GM23248 (cell line): Measurements from ENCODE around the gene GNAI2. TPM values are rescaled to one million over a fixed set of nuclear protein-coding genes. Genes with fewer than 3 reads are reported as not detected.

Experiments
- DNase-seq: peaks from one replicate; pipeline ENCODE4 v3.0.0-alpha.2; 2015
- H2AFZ ChIP-seq: fragments of 200-600 bp; sonication (generic); 2 replicates; pipeline ENCODE4 v1.6.1; 2016; ENCODE audit warnings: antibody characterized with exemption
- H3F3A ChIP-seq: fragments of 200-600 bp; sonication (generic); 2 replicates; pipeline ENCODE4 v1.6.1; 2016; ENCODE audit warnings: mild to moderate bottlenecking, antibody characterized with exemption, mixed run types; ENCODE audit not compliant: insufficient read depth
- H3K27ac ChIP-seq: fragments of 200-600 bp; sonication (generic); 2 replicates; pipeline ENCODE4 v1.5.1; 2016; ENCODE audit warnings: mild to moderate bottlenecking
- H3K27me3 ChIP-seq: fragments of 200-600 bp; sonication (generic); replicated peaks from 2 replicates; pipeline ENCODE4 v1.6.1; 2016; ENCODE audit warnings: mild to moderate bottlenecking; ENCODE audit not compliant: insufficient read depth
- H3K36me3 ChIP-seq: fragments of 200-600 bp; sonication (generic); 2 replicates; pipeline ENCODE4 v1.6.1; 2016; ENCODE audit warnings: low read depth, mild to moderate bottlenecking
- H3K4me1 ChIP-seq: fragments of 200-600 bp; sonication (generic); 2 replicates; pipeline ENCODE4 v1.6.1; 2016; ENCODE audit warnings: mild to moderate bottlenecking; ENCODE audit not compliant: insufficient read depth
- H3K4me2 ChIP-seq: fragments of 200-600 bp; sonication (generic); one replicate; pipeline ENCODE4 v1.6.1; 2016; ENCODE audit warnings: mild to moderate bottlenecking; ENCODE audit not compliant: unreplicated experiment
- H3K4me3 ChIP-seq: fragments of 200-600 bp; sonication (generic); 2 replicates; pipeline ENCODE4 v1.5.1; 2016; ENCODE audit warnings: mild to moderate bottlenecking
- H3K79me2 ChIP-seq: fragments of 200-600 bp; sonication (generic); 2 replicates; pipeline ENCODE4 v1.6.1; 2016; ENCODE audit warnings: mild to moderate bottlenecking; ENCODE audit not compliant: insufficient read depth
- H3K9ac ChIP-seq: fragments of 200-600 bp; sonication (generic); 2 replicates; pipeline ENCODE4 v1.6.1; 2016; ENCODE audit warnings: mild to moderate bottlenecking
- H3K9me2 ChIP-seq: fragments of 200-600 bp; sonication (generic); 2 replicates; pipeline ENCODE4 v1.6.1; 2016; ENCODE audit warnings: mixed run types, mild to moderate bottlenecking, moderate library complexity; ENCODE audit not compliant: insufficient read depth
- H3K9me3 ChIP-seq: fragments of 200-600 bp; sonication (generic); one replicate; pipeline ENCODE4 v1.6.1; 2017; ENCODE audit warnings: low read depth
- H4K20me1 ChIP-seq: fragments of 200-600 bp; sonication (generic); 2 replicates; pipeline ENCODE4 v1.6.0; 2016; ENCODE audit not compliant: insufficient read depth
- EZH2 ChIP-seq: fragments of 200-600 bp; sonication (generic); IDR thresholded peaks from 2 replicates; pipeline ENCODE4 v1.6.1; 2018; ENCODE audit warnings: antibody characterized with exemption, mild to moderate bottlenecking; ENCODE audit not compliant: insufficient read depth, poor library complexity, severe bottlenecking
- EZH2phosphoT487 ChIP-seq: fragments of 200-600 bp; sonication (generic); IDR thresholded peaks from 2 replicates; pipeline ENCODE4 v1.6.1; 2018; ENCODE audit warnings: antibody characterized with exemption, moderate library complexity, mild to moderate bottlenecking, low read depth; ENCODE audit not compliant: insufficient read depth
- WGBS, 2 experiments: methylation state at CpG; one replicate each; pipeline ENCODE4 v1.1.6; 2015 to 2017; ENCODE audit warnings: low lambda C conversion rate in 2 of 2, low coverage in 1 of 2; ENCODE audit errors: missing lambda C conversion rate in 2 of 2; 5-methylcytosine and 5-hydroxymethylcytosine counted together
- in situ Hi-C: fragments of 300-500 bp; cut with MboI; formaldehyde crosslinking; loops from 2 replicates; pipeline ENCODE4 v1.15.0; 2020
- polyA plus RNA-seq: library from polyadenylated mRNA; unstranded; fragments of >200 nt; fragmentation: Nextera tagmentation; extraction: Ambion mirVana; gene quantifications from 2 replicates; pipeline ENCODE4 v1.2.1, GENCODE V29; 2016
- total RNA-seq: library from RNA; depleted of rRNA; stranded (reverse); fragments of >200 nt; shearing (Covaris generic); gene quantifications from 2 replicates; pipeline ENCODE4 v1.2.3, GENCODE V29; 2014

GNAI2 gene
- total and polyA plus RNA-seq, 2 experiments from 2014 or later: 424 to 427 TPM

- WGBS, 2 experiments: 31 to 36% methylated on average over 2 of the region's 2 CpGs
- DNase-seq: peak; percentile 79
- H3K27ac ChIP-seq: no peak overlapping the region
- no peak overlapping the region for H3K4me2 ChIP-seq
- in situ Hi-C loops: loop anchor here (25.0 kb wide), 1 partner anchor 325 kb away; no protein-coding TSS in a partner anchor
- H3K79me2 ChIP-seq: no peaks in the 10 kb centered on the region
- no peaks in the 10 kb centered on the region for H3K27me3 ChIP-seq
- peaks cover 7% of the 10 kb centered on the region; the same call in 1 of the 2 replicates for H3K4me1 ChIP-seq
- no peaks in the 10 kb centered on the region for H3K36me3 ChIP-seq
- no peak overlapping the region for H3K4me3 ChIP-seq
- no peaks in the 10 kb centered on the region for H4K20me1 ChIP-seq
- H3K9me2 ChIP-seq: no peaks in the 10 kb centered on the region
- no peak overlapping the region for H2AFZ ChIP-seq
- no peaks in the 10 kb centered on the region for H3K9me3 ChIP-seq
- no peak for TF ChIP-seq EZH2phosphoT487
- TF ChIP-seq EZH2: no peak
- H3K9ac ChIP-seq: peak overlapping the region; percentile 24; the same call in 1 of the 2 replicates
- no peaks in the 10 kb centered on the region for H3F3A ChIP-seq
Observed at GRCh38 chr3:50211930-50212329, 24.1 kb upstream of the GNAI2 start.

- TF ChIP-seq EZH2: no peak
- no peak for TF ChIP-seq EZH2phosphoT487
- H3K4me2 ChIP-seq: no peak overlapping the region
- no peak overlapping the region for H3K4me3 ChIP-seq
- H3K79me2 ChIP-seq: no peaks in the 10 kb centered on the region
- peak; percentile 18 for DNase-seq
- H3K36me3 ChIP-seq: no peaks in the 10 kb centered on the region
- H3K4me1 ChIP-seq: peaks cover 7% of the 10 kb centered on the region; the same call in 1 of the 2 replicates
- H3K27ac ChIP-seq: no peak overlapping the region
- no peaks in the 10 kb centered on the region for H3K9me3 ChIP-seq
- no peaks in the 10 kb centered on the region for H4K20me1 ChIP-seq
- no peaks in the 10 kb centered on the region for H3K9me2 ChIP-seq
- H3F3A ChIP-seq: no peaks in the 10 kb centered on the region
- WGBS, 2 experiments: 64 to 68% methylated on average over 4 of the region's 4 CpGs
- in situ Hi-C loops: loop anchor here (25.0 kb wide), 1 partner anchor 325 kb away; no protein-coding TSS in a partner anchor
- H3K9ac ChIP-seq: peak overlapping the region; percentile 24; the same call in 1 of the 2 replicates
- H2AFZ ChIP-seq: no peak overlapping the region
- no peaks in the 10 kb centered on the region for H3K27me3 ChIP-seq
Observed at GRCh38 chr3:50212502-50212901, 23.5 kb upstream of the GNAI2 start.

- Histone ChIP-seq H3K9ac (no peak overlapping the region), H3K9me2 (no peaks in the 10 kb centered on the region), H3K36me3 (no peaks in the 10 kb centered on the region), H3K4me2 (no peak overlapping the region), H3K27me3 (no peaks in the 10 kb centered on the region), H3F3A (no peaks in the 10 kb centered on the region), H3K4me1 (peaks cover 7% of the 10 kb centered on the region; the same call in 1 of the 2 replicates), H3K4me3 (no peak overlapping the region), H3K79me2 (no peaks in the 10 kb centered on the region), H3K9me3 (no peaks in the 10 kb centered on the region), H4K20me1 (no peaks in the 10 kb centered on the region), H2AFZ (no peak overlapping the region), H3K27ac (no peak overlapping the region)
- TF ChIP-seq EZH2 (no peak), EZH2phosphoT487 (no peak)
- DNase-seq: no peak
- in situ Hi-C loops: loop anchor here (25.0 kb wide), 1 partner anchor 324 kb away; no protein-coding TSS in a partner anchor
- 75 to 87% methylated on average over 3 of the region's 3 CpGs for WGBS, 2 experiments
Observed at GRCh38 chr3:50212971-50213370, 23.0 kb upstream of the GNAI2 start.

GRCh38 chr3:50213373-50213772 is 22.6 kb upstream of the GNAI2 start:
- TF ChIP-seq EZH2 (no peak), EZH2phosphoT487 (no peak)
- in situ Hi-C loops: loop anchor here (25.0 kb wide), 1 partner anchor 324 kb away; no protein-coding TSS in a partner anchor
- no peaks in the 10 kb centered on the region for H3K27me3 ChIP-seq

More at GRCh38 chr3:50213373-50213772, 22.6 kb upstream of the GNAI2 start:
- H4K20me1 ChIP-seq: no peaks in the 10 kb centered on the region
- H3K9ac ChIP-seq: no peak overlapping the region
- no peaks in the 10 kb centered on the region for H3K9me2 ChIP-seq
- WGBS, 2 experiments: 94% methylated on average over 7 to 12 of the region's 12 CpGs
- H3K4me3 ChIP-seq: no peak overlapping the region
- no peak overlapping the region for H2AFZ ChIP-seq
- H3K79me2 ChIP-seq: no peaks in the 10 kb centered on the region
- H3K36me3 ChIP-seq: no peaks in the 10 kb centered on the region
- no peak overlapping the region for H3K4me2 ChIP-seq
- no peak for DNase-seq
- H3K9me3 ChIP-seq: no peaks in the 10 kb centered on the region
- peaks cover 7% of the 10 kb centered on the region; the same call in 1 of the 2 replicates for H3K4me1 ChIP-seq
- no peaks in the 10 kb centered on the region for H3F3A ChIP-seq
- H3K27ac ChIP-seq: no peak overlapping the region
